SIG-M5 (cell line): ENCODE data around the gene NLRX1.
"Not testable (repeated sequence)": the region's sequence is repeated elsewhere in the genome, so short reads cannot be mapped to it uniquely, and the experiment has no call there.

Experiments used
- DNase-seq: peaks from one replicate; lab custom pipeline; 2025; lab: John Stamatoyannopoulos, UW

Gene NLRX1

DNA sequence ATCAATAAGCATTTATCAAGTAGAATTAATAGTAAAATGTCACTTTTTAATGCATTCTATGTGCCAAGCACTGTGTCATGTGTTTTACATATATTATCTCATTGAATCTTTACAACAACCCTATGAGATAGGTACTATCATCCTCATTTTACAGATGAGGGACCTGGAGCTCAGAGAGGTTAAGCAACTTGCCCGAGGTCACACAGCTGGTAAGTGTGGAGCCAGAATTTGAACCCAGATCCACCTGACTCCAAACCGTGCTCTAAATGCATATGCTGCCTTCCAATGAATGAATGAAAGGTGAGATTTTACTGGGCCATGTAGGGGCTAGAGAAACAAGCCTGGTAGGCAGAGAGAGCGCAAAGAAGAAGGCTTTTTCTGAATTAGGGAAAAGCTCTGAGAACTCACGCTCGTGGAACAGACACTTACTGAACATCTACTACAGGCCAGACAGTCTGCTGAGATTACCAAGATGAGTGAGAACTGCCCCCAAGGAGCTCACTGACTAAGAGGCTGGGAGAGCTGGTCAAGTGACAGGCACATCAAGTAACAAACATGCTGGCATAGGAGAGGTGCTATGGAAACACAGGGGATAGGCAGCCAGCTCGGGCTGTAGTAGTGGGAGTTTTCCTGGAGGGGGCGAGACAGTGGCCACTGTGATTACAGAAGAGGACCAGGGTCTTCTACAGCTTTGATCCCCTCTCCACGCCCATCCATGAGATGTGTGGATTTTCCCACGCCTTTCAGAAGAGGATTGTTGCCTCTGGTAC lies 15.3 kb upstream of the NLRX1 start:
- DNase-seq = no peak

DNA sequence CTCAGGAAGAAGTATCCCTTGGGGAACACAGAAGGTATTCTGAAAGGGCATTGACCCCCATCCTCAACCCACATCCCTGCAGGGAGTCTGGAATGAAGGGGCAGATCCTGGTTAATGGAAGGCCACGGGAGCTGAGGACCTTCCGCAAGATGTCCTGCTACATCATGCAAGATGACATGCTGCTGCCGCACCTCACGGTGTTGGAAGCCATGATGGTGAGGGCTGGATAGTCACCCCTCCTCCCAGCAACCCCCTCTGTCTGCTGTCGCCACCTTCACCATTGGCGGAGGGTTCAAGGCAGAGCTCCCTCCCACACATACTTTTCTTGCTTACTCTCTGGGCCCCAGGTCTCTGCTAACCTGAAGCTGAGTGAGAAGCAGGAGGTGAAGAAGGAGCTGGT lies 14.3 kb upstream of the NLRX1 start:
- no peak for DNase-seq

DNA sequence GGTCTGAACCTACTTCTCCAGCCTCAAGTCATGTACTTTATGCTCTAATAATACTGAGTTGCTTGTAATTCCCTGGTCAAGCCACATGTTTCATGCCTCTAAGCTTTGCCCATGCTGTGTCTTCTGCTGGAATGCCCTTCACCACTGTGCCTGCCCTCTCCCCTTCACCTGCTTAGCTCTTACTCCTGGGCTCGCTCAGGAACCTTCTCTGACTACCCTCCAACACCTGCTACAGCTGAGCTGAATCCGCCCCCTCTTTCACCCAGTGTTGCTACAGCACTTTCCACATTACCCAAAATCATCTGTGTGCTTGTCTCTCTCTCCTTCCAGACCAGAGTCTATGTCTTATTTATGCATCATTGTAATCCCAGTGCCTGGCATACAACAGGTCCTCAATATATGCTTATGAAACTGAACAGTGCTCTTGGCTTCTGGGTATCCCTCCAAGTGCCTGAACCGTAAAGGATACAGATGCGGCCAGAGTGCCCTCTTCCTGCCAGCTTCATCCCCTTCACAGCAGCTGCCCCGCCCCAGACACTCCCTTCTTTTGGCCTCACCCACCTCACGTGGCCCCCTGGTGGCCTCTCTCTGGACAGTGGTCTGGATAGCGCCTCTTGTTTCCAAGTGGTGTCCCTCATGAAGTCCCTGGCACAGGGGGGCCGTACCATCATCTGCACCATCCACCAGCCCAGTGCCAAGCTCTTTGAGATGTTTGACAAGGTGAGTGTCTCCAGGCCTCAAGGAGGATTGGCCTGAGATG lies 12.6 kb upstream of the NLRX1 start:
- no peak for DNase-seq

DNA sequence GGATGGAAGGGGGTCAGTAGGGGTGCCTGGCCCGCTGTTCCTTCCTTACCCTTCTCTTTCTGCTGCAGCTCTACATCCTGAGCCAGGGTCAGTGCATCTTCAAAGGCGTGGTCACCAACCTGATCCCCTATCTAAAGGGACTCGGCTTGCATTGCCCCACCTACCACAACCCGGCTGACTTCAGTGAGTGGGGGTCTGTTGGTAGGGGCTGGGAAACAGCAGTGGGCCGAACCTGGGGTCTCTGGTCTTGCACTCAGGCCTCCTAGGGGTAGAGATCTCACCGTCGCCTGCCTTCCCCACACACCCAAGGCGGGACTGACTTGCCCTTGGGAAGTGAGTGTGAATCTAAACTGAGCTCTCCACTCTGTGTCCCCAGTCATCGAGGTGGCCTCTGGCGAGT lies 12.0 kb upstream of the NLRX1 start:
- DNase-seq = no peak

DNA sequence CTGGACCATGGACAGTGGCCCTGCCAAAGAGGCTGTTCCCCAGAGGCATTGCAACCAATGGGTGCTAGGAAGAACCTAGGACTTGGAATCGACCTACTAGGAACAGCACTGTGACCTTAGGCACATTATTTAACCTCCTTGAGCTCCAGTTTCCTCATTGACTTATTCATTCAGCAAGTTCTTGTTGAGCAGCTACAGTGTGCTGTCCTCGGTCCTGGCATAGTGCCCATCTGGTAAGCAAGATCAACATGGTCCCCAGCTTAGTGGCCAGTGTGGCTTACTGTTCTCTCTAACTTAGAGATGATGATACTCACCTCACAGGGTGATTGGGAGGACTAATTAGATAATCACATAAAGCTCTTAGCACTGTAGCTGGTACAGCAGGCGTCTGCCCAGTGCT lies 11.5 kb upstream of the NLRX1 start:
- no peak for DNase-seq

DNA sequence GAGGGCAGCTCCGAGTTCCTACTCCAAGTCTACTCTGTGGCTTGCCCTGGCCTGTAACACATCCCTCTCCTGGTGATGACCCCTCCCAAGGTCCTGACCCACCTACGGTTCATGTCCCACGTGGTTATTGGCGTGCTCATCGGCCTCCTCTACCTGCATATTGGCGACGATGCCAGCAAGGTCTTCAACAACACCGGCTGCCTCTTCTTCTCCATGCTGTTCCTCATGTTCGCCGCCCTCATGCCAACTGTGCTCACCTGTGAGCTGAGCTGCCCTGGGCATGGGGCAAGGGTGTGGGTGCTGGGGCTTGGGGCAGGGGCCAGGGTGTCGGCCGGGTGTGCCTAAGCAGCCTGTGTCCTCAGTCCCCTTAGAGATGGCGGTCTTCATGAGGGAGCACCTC lies 10.1 kb upstream of the NLRX1 start:
- no peak for DNase-seq

GRCh38 chr11:119160151-119160550 lies 8.4 kb upstream of the NLRX1 start:
- DNase-seq = no peak

- no peak for DNase-seq
These were observed 6.7 kb upstream of the NLRX1 start for GRCh38 chr11:119161871-119162270.

DNA sequence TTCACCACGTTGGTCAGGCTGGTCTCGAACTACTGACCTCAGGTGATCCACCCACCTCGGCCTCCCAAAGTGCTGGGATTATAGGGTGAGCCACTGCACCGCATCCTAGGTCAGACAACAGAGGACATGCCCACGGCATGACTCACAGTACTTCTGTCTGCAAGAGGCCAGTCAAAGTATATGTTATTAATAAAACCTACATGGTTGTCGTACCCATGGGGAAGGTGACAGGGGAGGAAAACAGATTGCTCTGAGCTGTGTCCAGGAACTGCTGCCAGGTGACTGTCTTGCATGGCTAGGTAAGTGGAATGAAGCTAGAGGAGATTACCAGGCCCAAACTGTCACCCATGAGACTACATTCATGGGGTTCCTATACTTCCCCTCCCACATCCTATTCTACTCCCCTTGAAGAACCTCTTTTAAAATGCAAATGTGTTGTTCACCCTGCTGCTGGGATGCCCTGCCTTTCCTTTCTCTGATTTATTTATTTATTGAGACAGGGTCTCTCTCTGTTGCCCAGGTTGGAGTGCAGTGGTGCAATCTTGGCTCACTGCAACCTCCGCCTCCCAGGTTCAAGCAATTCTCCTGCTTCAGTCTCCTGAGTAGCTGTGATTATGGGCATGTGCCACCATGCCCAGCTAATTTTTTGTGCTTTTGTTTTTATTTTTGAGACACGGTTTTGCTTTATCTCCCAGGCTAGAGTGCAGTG lies 2.0 kb upstream of the NLRX1 start:
- DNase-seq = no peak

DNA sequence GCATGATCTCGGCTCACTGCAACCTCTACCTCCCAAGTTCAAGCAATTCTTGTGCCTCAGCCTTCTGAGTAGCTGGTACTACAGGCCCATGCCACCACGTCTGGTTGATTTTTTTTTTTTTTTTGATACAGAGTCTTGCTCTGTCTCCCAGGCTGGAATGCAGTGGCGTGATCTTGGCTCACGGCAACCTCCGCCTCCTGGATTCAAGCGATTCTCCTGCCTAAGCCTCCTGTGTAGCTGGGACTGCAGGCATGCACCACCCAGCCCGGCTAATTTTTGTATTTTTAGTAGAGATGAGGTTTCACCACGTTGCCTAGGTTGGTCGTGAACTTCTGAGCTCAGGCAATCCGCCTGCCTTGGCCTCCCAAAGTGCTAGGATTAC lies 1.5 kb upstream of the NLRX1 start:
- not testable (repeated sequence) for DNase-seq

DNA sequence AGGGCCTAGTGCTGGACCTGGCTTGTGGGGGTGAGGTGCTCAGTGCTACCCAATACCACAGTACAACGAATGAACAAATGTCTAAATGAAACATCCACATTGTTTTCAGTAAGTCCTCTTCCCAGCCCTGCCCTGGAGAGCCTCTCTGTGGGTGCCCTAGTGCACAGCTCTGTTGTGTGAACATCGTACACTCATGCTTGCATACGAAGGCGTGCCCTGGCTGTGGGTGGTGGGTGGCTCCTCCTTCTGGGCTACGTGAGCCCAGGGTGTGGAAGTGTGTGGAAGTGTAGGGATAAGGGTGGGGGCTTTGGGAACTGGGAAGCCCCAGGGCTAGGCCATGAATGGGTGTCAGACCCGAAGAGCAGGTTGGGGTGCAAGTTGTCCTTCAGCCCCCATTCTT lies 592 bp upstream of the NLRX1 start:
- DNase-seq = no peak

DNA sequence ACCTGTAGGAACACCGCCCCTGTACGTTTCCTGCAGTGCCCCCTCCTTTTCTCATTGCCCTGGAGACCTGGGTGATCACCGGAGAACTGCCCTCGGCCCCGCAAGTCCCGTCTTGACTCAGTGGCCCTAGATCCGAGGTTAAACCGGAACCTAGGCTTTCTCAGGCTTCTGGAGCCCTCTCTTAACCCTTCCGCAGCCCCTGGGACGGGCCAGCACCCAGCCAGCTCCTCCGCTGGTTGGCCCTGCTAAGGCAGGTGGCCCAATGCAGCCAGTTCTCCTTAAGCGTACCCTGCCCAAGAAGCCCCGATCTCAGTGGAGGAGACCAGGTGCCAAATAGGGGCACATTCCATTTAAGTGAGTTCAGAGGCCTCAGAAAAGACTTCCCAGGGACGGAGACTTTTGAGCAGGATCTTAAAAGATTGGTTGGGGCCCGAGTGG lies 776 bp downstream of the NLRX1 start:
- DNase-seq = no peak

- DNase-seq = no peak
These were observed 4.0 kb downstream of the NLRX1 start for GRCh38 chr11:119172513-119172912.

- DNase-seq = no peak
These were observed 4.9 kb downstream of the NLRX1 start for GRCh38 chr11:119173453-119173852.

DNA sequence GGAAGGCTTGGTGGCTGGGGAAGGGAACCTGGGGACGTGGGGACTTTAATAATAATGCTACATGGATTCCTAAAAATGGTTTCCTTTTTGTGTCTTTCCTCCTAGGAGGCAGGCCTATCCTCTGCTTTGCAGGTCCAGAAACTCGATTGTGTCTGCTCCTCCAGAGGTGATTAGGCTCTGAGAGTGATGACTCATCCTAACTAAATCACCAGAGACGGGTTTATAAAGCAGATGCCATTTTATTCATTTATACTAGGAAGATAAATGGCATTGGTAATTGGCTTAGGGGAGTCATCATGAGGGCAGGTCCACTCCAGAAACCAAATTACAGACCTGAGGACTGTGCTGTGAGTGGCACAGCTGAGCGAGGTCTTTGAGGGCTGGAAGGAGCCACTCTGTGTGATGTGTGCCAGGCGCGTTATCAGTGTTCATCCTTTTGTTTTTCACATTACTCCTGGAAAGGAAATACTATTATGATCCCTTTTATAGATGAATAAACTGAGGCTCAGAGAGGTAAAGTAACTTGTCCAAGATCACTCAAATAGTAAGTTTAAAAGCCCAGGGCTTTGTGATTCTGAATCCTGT lies 7.1 kb downstream of the NLRX1 start:
- DNase-seq = no peak

DNA sequence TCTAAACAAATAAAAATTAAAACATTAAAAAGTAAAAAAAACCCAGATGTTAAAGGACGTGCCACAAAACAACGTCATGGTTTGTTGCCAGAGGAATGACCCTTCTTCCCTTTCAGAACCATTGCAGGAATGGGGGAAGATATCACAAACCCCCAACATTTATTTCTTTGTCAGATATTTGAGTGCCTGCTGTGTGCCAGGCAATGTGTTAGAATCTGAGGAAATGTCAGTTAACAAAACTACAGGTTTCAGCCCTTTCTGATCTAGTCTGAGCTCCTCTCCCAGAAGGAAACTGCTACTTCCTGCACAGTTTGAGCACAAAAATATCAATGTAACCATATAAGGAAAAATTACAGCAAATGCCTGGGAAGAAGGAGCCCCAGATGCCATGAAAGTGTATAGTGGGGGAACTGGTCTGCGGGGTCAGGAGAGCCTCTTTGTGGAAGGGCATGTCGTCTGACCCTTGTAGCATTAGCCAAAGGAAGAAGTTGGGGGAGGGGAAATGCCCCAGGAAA lies 9.7 kb downstream of the NLRX1 start:
- DNase-seq = no peak

- DNase-seq = no peak
These were observed 10.8 kb downstream of the NLRX1 start for GRCh38 chr11:119179342-119179741.

DNA sequence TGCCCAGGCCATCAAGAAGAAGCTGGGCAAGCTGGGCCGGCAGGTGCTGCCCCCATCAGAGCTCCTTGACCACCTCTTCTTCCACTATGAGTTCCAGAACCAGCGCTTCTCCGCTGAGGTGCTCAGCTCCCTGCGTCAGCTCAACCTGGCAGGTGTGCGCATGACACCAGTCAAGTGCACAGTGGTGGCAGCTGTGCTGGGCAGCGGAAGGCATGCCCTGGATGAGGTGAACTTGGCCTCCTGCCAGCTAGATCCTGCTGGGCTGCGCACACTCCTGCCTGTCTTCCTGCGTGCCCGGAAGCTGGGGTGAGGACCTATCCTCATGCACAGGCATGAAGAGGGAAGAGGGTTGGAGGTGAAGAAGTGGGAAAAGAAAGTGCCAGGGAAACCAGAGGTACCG lies 11.5 kb downstream of the NLRX1 start:
- no peak for DNase-seq

- DNase-seq = no peak
These were observed 12.5 kb downstream of the NLRX1 start for GRCh38 chr11:119180729-119181676.

- no peak for DNase-seq
These were observed 13.3 kb downstream of the NLRX1 start for GRCh38 chr11:119181677-119182412.
